Esophagus squamous epithelium (tissue), 5 donors: Measurements from ENCODE around the gene FSTL4. TPM values are rescaled to one million over a fixed set of nuclear protein-coding genes. Genes with fewer than 3 reads are reported as not detected.

Experiments
- DNase-seq: peaks from one replicate; lab custom pipeline; 2025; lab: John Stamatoyannopoulos, UW
- H3K27ac ChIP-seq, 4 donors: fragments of 200-600 bp; sonication (generic); one replicate each; pipeline ENCODE4 v1.5.1; 2016 to 2019; ENCODE audit warnings: mild to moderate bottlenecking in 1 of 4
- H3K27me3 ChIP-seq, 4 donors: fragments of 200-600 bp; sonication (generic); 1 replicate in 3 of 4; 2 replicates in 1 of 4; pipeline versions ENCODE4 v1.5.1 to v1.6.0; 2017 to 2021; ENCODE audit warnings: antibody characterized with exemption in 1 of 4
- H3K36me3 ChIP-seq, 3 donors: fragments of 200-600 bp; sonication (generic); one replicate each; pipeline ENCODE4 v1.5.1; 2016 to 2019
- H3K4me1 ChIP-seq, 3 donors: fragments of 200-600 bp; sonication (generic); one replicate each; pipeline ENCODE4 v1.5.1; 2017 to 2019
- H3K4me3 ChIP-seq, 4 donors: fragments of 200-600 bp; sonication (generic); 1 replicate in 3 of 4; 2 replicates in 1 of 4; pipeline ENCODE4 v1.5.1; 2016 to 2019; ENCODE audit warnings: mild to moderate bottlenecking in 2 of 4, moderate library complexity in 1 of 4
- H3K9me3 ChIP-seq, 3 donors: fragments of 200-600 bp; sonication (generic); one replicate each; pipeline ENCODE4 v1.5.1; 2016 to 2019
- CTCF ChIP-seq, 6 experiments: fragments of 450-650 bp in 4 of 6; fragments of 200-600 bp in 2 of 6; sonication (generic) in 2 of 6; IDR thresholded peaks; one replicate each; pipeline ENCODE4 v1.5.1; 2016 to 2019; ENCODE audit warnings: antibody characterized with exemption in 6 of 6, mild to moderate bottlenecking in 4 of 6, moderate library complexity in 4 of 6
- POLR2A ChIP-seq, 4 donors: fragments of 450-650 bp; IDR thresholded peaks; one replicate each; pipeline ENCODE4 v1.6.1; 2017; ENCODE audit warnings: antibody characterized with exemption in 4 of 4, mild to moderate bottlenecking in 4 of 4, moderate library complexity in 3 of 4
- WGBS, 2 donors: methylation state at CpG; one replicate each; pipeline ENCODE4 v1.1.5; 2018; 5-methylcytosine and 5-hydroxymethylcytosine counted together
- intact Hi-C: fragments of 100-400 bp; cut with DNase I; formaldehyde crosslinking; loops from one replicate; pipeline ENCODE4 v1.15.0; 2022
- total RNA-seq, 4 donors: library from RNA; depleted of rRNA; stranded (reverse); fragments of >200 nt; gene quantifications; one replicate each; pipeline ENCODE4 v1.1.0, GENCODE V29; 2016
- donor health status: DM: yes; HTN: yes; CAD: no.

FSTL4 gene
- total RNA-seq, 4 donors from 2014 or later = 0.53 to 4.1 (median 1.4) TPM

- intact Hi-C loops = no loop called here
- H3K36me3 ChIP-seq = no peaks in the 10 kb centered on the region
- peaks cover 0 to 4% (median 0%) of the 10 kb centered on the region in 4 donors for H3K27me3 ChIP-seq
- no peak for TF ChIP-seq POLR2A (IDR thresholded peaks at IDR 0.05)
- TF ChIP-seq CTCF (IDR thresholded peaks at IDR 0.05) = no peak
- no peak overlapping the region for H3K4me3 ChIP-seq
- no peaks in the 10 kb centered on the region for H3K4me1 ChIP-seq
- no peak overlapping the region for H3K27ac ChIP-seq
- WGBS, 2 donors = 88% methylated on average over 1 of the region's 4 CpGs; no CpG with 5 or more reads in 1 of the 2 donors
- H3K9me3 ChIP-seq = no peaks in the 10 kb centered on the region
- DNase-seq = no peak
Measured at GRCh38 chr5:133520062-133520461, 92.3 kb downstream of the FSTL4 start.

- Histone ChIP-seq H3K4me3 (no peak overlapping the region), H3K9me3 (no peaks in the 10 kb centered on the region), H3K27ac (no peak overlapping the region), H3K27me3 (peaks cover 0 to 4% (median 0%) of the 10 kb centered on the region in 4 donors), H3K36me3 (no peaks in the 10 kb centered on the region), H3K4me1 (no peaks in the 10 kb centered on the region)
- WGBS, 2 donors = 84 to 88% methylated on average over 7 to 8 of the region's 8 CpGs
- TF ChIP-seq CTCF (IDR thresholded peaks at IDR 0.05) = no peak
- no peak for TF ChIP-seq POLR2A (IDR thresholded peaks at IDR 0.05)
- intact Hi-C loops = no loop called here
- DNase-seq = no peak
Measured at GRCh38 chr5:133519191-133519590, 93.2 kb downstream of the FSTL4 start.

GRCh38 chr5:133514456-133514855 is 97.9 kb downstream of the FSTL4 start:
- WGBS, 2 donors = 26 to 56% methylated on average over 1 of the region's 1 CpG
- H3K9me3 ChIP-seq = no peaks in the 10 kb centered on the region
- TF ChIP-seq POLR2A (IDR thresholded peaks at IDR 0.05) (no peak), CTCF (IDR thresholded peaks at IDR 0.05) (no peak)
- no peak overlapping the region for H3K27ac ChIP-seq
- no peaks in the 10 kb centered on the region for H3K4me1 ChIP-seq
- H3K36me3 ChIP-seq = no peaks in the 10 kb centered on the region
- intact Hi-C loops = no loop called here
- DNase-seq = no peak
- H3K27me3 ChIP-seq = no peaks in the 10 kb centered on the region
- no peak overlapping the region for H3K4me3 ChIP-seq

GRCh38 chr5:133512896-133513295 is 99.4 kb downstream of the FSTL4 start:
- Histone ChIP-seq H3K4me3 (no peak overlapping the region), H3K4me1 (no peaks in the 10 kb centered on the region), H3K27ac (no peak overlapping the region), H3K9me3 (no peaks in the 10 kb centered on the region), H3K27me3 (no peaks in the 10 kb centered on the region), H3K36me3 (no peaks in the 10 kb centered on the region)
- intact Hi-C loops = no loop called here
- no peak for DNase-seq
- TF ChIP-seq CTCF (IDR thresholded peaks at IDR 0.05) (no peak), POLR2A (IDR thresholded peaks at IDR 0.05) (no peak)
- WGBS, 2 donors = 88% methylated on average over 5 to 6 of the region's 6 CpGs

- intact Hi-C loops = no loop called here
- 91 to 97% methylated on average over 7 of the region's 7 CpGs for WGBS, 2 donors
Measured at GRCh38 chr5:133511653-133512235, 100.6 kb downstream of the FSTL4 start.

More at GRCh38 chr5:133511653-133512235, 100.6 kb downstream of the FSTL4 start:
- no peak overlapping the region for H3K4me3 ChIP-seq
- TF ChIP-seq POLR2A (IDR thresholded peaks at IDR 0.05) (no peak), CTCF (IDR thresholded peaks at IDR 0.05) (no peak)
- H3K27ac ChIP-seq = no peak overlapping the region
- H3K27me3 ChIP-seq = no peaks in the 10 kb centered on the region
- no peak for DNase-seq
- H3K36me3 ChIP-seq = no peaks in the 10 kb centered on the region
- no peaks in the 10 kb centered on the region for H3K9me3 ChIP-seq
- no peaks in the 10 kb centered on the region for H3K4me1 ChIP-seq
